ENCODE results near the gene CCDC167. TPM values are rescaled to one million over a fixed set of nuclear protein-coding genes. Genes with fewer than 3 reads are reported as not detected.

Gene CCDC167
- total and polyA plus RNA-seq, 10 donors: 11.6 to 64.8 (median 26.3) TPM

GRCh38 chr6:37495244-37495934 is 4.3 kb downstream of the CCDC167 start:
- Histone ChIP-seq H3K36me3 (no peaks in the 10 kb centered on the region), H3K27me3 (replicated peaks in 1 of 7) (no peaks in the 10 kb centered on the region), H3K4me3 (no peak overlapping the region), H3K27ac (no peak overlapping the region), H3K4me1 (peaks cover 6 to 63% (median 31%) of the 10 kb centered on the region in 6 donors), H3K9me3 (no peaks in the 10 kb centered on the region)
- WGBS, 5 donors: 81 to 94% (median 84%) methylated on average over 4 of the region's 4 CpGs
- TF ChIP-seq POLR2AphosphoS5 (IDR thresholded peaks at IDR 0.05) (no peak), CTCF (IDR thresholded peaks at IDR 0.05 in 8 of 11, conservative IDR thresholded peaks at IDR 0.05 in 3 of 11) (no peak), POLR2A (IDR thresholded peaks at IDR 0.05) (no peak)
- DNase-seq: no peak
- intact Hi-C loops (cut with DNase I; ENCODE audit: low total_unique reads): no loop called here

GRCh38 chr6:37493661-37493995 is 6.1 kb downstream of the CCDC167 start:
- no peaks in the 10 kb centered on the region for H3K27me3 ChIP-seq (replicated peaks in 1 of 7)
- no peaks in the 10 kb centered on the region for H3K9me3 ChIP-seq
- peaks cover 0 to 6% (median 0%) of the 10 kb centered on the region in 6 donors for H3K36me3 ChIP-seq
- H3K4me3 ChIP-seq: no peak overlapping the region
- no peak for DNase-seq
- peaks cover 0 to 60% (median 24%) of the 10 kb centered on the region in 6 donors for H3K4me1 ChIP-seq
- intact Hi-C loops (cut with DNase I; ENCODE audit: low total_unique reads): no loop called here
- WGBS, 5 donors: 87 to 93% (median 89%) methylated on average over 5 to 9 of the region's 9 CpGs
- H3K27ac ChIP-seq: no peak overlapping the region
- TF ChIP-seq POLR2A (IDR thresholded peaks at IDR 0.05) (no peak), CTCF (IDR thresholded peaks at IDR 0.05 in 8 of 11, conservative IDR thresholded peaks at IDR 0.05 in 3 of 11) (no peak), POLR2AphosphoS5 (IDR thresholded peaks at IDR 0.05) (no peak)

GRCh38 chr6:37492991-37493660 is 6.6 kb downstream of the CCDC167 start:
- H3K27ac ChIP-seq: peak overlapping the region in 1 of 8 donors; percentile 69
- H3K9me3 ChIP-seq: no peaks in the 10 kb centered on the region
- 89 to 94% (median 92%) methylated on average over 34 to 38 of the region's 38 CpGs for WGBS, 5 donors
- intact Hi-C loops (cut with DNase I; ENCODE audit: low total_unique reads): no loop called here
- peaks cover 0 to 60% (median 23%) of the 10 kb centered on the region in 6 donors for H3K4me1 ChIP-seq
- DNase-seq: no peak
- TF ChIP-seq CTCF (IDR thresholded peaks at IDR 0.05 in 8 of 11, conservative IDR thresholded peaks at IDR 0.05 in 3 of 11) (no peak), POLR2AphosphoS5 (IDR thresholded peaks at IDR 0.05) (peak in 2 of 3 donors; percentile 3 to 43)
- peaks cover 0 to 11% (median 0%) of the 10 kb centered on the region in 6 donors for H3K36me3 ChIP-seq
- no peak overlapping the region for H3K4me3 ChIP-seq
- no peaks in the 10 kb centered on the region for H3K27me3 ChIP-seq (replicated peaks in 1 of 7)

GRCh38 chr6:37492236-37492972 is 7.3 kb downstream of the CCDC167 start:
- DNase-seq: no peak
- intact Hi-C loops (cut with DNase I; ENCODE audit: low total_unique reads): no loop called here
- H3K9me3 ChIP-seq: no peaks in the 10 kb centered on the region
- peaks cover 0 to 13% (median 0%) of the 10 kb centered on the region in 6 donors for H3K36me3 ChIP-seq
- 56 to 71% (median 68%) methylated on average over 8 to 9 of the region's 9 CpGs for WGBS, 5 donors
- H3K4me1 ChIP-seq: peaks cover 0 to 60% (median 25%) of the 10 kb centered on the region in 6 donors
- H3K4me3 ChIP-seq: no peak overlapping the region
- peak overlapping the region in 1 of 8 donors; percentile 69 for H3K27ac ChIP-seq
- TF ChIP-seq POLR2A (IDR thresholded peaks at IDR 0.05) (no peak), CTCF (IDR thresholded peaks at IDR 0.05 in 8 of 11, conservative IDR thresholded peaks at IDR 0.05 in 3 of 11) (no peak), POLR2AphosphoS5 (IDR thresholded peaks at IDR 0.05) (no peak)
- H3K27me3 ChIP-seq (replicated peaks in 1 of 7): no peaks in the 10 kb centered on the region
